ENCODE data around the gene IFNB1. TPM values are rescaled to one million over a fixed set of nuclear protein-coding genes. Genes with fewer than 3 reads are reported as not detected.

Gene IFNB1
- total RNA-seq, 1 experiment from 2014 or later, result not detected

DNA sequence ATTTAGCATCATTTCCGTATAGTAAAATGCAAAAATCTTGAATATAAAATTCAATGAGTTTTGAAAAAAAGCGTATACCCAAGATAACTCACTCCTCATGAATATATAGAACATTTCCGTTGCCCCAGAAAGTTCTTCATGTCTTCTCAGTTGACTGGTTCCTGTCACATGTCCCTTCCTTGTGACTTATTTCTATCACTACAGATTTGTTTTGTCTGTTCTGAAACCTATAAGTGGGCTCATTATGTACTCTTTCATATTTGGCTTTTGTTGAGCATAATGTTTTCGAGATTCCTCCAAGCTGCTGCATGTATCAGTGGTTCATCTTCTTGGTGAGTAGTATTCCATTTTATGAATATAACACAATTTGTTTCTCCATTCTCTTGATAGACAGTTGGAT lies 35.3 kb downstream of the IFNB1 start:
- Histone ChIP-seq H3K36me3 (ENCODE audit: insufficient read depth, low read length, poor library complexity, severe bottlenecking) (no peaks in the 10 kb centered on the region), H3K27me3 (replicated peaks; ENCODE audit: insufficient read depth, low read depth, low read length, poor library complexity) (no peaks in the 10 kb centered on the region), H3K27ac (ENCODE audit: low read depth, low read length, poor library complexity, severe bottlenecking) (no peak overlapping the region), H3K9me3 (ENCODE audit: low read depth, low read length, poor library complexity, severe bottlenecking) (no peaks in the 10 kb centered on the region), H3K4me3 (ENCODE audit: low read depth, low read length, poor library complexity, severe bottlenecking) (no peak overlapping the region), H3K4me1 (ENCODE audit: insufficient read depth, low read length, poor library complexity, severe bottlenecking) (no peaks in the 10 kb centered on the region)
- DNase-seq (ENCODE audit: low spot score), result no peak
- POLR2A ChIA-PET (ENCODE audit: low non-redundant PET), result no interaction called here
- no peak for TF ChIP-seq EZH2 (IDR thresholded peaks at IDR 0.05; ENCODE audit: borderline replicate concordance, low read depth, low read length, poor library complexity, severe bottlenecking)
- TF ChIP-seq, protein P1, sequence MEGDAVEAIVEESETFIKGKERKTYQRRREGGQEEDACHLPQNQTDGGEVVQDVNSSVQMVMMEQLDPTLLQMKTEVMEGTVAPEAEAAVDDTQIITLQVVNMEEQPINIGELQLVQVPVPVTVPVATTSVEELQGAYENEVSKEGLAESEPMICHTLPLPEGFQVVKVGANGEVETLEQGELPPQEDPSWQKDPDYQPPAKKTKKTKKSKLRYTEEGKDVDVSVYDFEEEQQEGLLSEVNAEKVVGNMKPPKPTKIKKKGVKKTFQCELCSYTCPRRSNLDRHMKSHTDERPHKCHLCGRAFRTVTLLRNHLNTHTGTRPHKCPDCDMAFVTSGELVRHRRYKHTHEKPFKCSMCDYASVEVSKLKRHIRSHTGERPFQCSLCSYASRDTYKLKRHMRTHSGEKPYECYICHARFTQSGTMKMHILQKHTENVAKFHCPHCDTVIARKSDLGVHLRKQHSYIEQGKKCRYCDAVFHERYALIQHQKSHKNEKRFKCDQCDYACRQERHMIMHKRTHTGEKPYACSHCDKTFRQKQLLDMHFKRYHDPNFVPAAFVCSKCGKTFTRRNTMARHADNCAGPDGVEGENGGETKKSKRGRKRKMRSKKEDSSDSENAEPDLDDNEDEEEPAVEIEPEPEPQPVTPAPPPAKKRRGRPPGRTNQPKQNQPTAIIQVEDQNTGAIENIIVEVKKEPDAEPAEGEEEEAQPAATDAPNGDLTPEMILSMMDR (conservative IDR thresholded peaks at IDR 0.05; ENCODE audit: low read depth, low read length), result no peak
- CTCF ChIA-PET, result no interaction called here
- intact Hi-C loops (cut with micrococcal nuclease; ENCODE audit: unreplicated experiment), result no loop called here
- BruUV-seq (replicated peaks), result no TSS peak

DNA sequence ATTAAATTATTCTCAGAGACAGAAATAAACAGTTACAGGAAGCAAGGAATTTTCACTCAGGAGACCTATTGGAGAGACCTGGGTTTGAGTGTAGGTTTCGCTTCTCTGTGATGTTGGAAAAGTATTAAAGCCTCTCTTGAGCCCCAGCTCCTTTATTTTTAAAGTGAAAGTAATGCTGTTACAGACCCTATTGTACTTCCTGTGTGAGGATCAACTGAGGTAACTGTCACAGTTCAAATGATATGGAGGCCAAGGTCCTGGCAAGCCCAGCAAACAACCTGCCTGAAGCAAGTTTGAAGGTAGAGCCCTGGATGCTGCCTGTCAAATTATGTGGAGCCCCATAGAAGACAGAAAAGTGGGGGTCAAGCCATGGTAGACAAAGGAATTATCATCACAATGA lies 38.4 kb downstream of the IFNB1 start:
- TF ChIP-seq, protein P1 (conservative IDR thresholded peaks at IDR 0.05; ENCODE audit: low read depth, low read length), result no peak
- TF ChIP-seq EZH2 (IDR thresholded peaks at IDR 0.05; ENCODE audit: borderline replicate concordance, low read depth, low read length, poor library complexity, severe bottlenecking), result no peak
- H3K36me3 ChIP-seq (ENCODE audit: insufficient read depth, low read length, poor library complexity, severe bottlenecking), result no peaks in the 10 kb centered on the region
- H3K4me3 ChIP-seq (ENCODE audit: low read depth, low read length, poor library complexity, severe bottlenecking), result no peak overlapping the region
- BruUV-seq (replicated peaks), result no TSS peak
- no peak overlapping the region for H3K27ac ChIP-seq (ENCODE audit: low read depth, low read length, poor library complexity, severe bottlenecking)
- ChIA-PET CTCF (no interaction called here), POLR2A (ENCODE audit: low non-redundant PET) (no interaction called here)
- DNase-seq (ENCODE audit: low spot score), result no peak
- no peaks in the 10 kb centered on the region for H3K27me3 ChIP-seq (replicated peaks; ENCODE audit: insufficient read depth, low read depth, low read length, poor library complexity)
- H3K4me1 ChIP-seq (ENCODE audit: insufficient read depth, low read length, poor library complexity, severe bottlenecking), result no peaks in the 10 kb centered on the region
- intact Hi-C loops (cut with micrococcal nuclease; ENCODE audit: unreplicated experiment), result no loop called here
- no peaks in the 10 kb centered on the region for H3K9me3 ChIP-seq (ENCODE audit: low read depth, low read length, poor library complexity, severe bottlenecking)

DNA sequence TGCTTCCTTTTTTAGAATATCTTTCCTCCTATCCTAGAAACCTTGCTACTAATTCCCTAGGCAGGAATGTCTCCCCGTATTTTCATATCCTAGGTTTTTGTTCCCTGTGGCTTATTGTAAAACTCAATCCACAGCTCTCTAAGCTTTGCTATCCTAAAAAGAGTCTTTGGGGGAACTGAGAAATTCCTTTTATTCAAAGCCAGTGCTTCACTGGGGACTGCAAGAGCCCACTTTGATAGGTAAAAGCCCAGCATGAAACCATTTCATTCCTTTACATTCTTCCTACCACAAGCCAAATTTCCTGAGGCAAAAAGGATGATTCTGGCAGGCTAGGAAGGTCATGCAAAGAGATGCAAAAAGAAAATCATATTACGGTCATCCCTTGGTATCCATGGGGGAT lies 40.5 kb downstream of the IFNB1 start:
- CTCF ChIA-PET, result no interaction called here
- POLR2A ChIA-PET (ENCODE audit: low non-redundant PET), result no interaction called here
- no peaks in the 10 kb centered on the region for H3K27me3 ChIP-seq (replicated peaks; ENCODE audit: insufficient read depth, low read depth, low read length, poor library complexity)
- H3K4me1 ChIP-seq (ENCODE audit: insufficient read depth, low read length, poor library complexity, severe bottlenecking), result no peaks in the 10 kb centered on the region
- H3K36me3 ChIP-seq (ENCODE audit: insufficient read depth, low read length, poor library complexity, severe bottlenecking), result no peaks in the 10 kb centered on the region
- H3K27ac ChIP-seq (ENCODE audit: low read depth, low read length, poor library complexity, severe bottlenecking), result no peak overlapping the region
- intact Hi-C loops (cut with micrococcal nuclease; ENCODE audit: unreplicated experiment), result no loop called here
- TF ChIP-seq, protein P1 (conservative IDR thresholded peaks at IDR 0.05; ENCODE audit: low read depth, low read length), result no peak
- no peak for TF ChIP-seq EZH2 (IDR thresholded peaks at IDR 0.05; ENCODE audit: borderline replicate concordance, low read depth, low read length, poor library complexity, severe bottlenecking)
- no peak overlapping the region for H3K4me3 ChIP-seq (ENCODE audit: low read depth, low read length, poor library complexity, severe bottlenecking)
- no peak for DNase-seq (ENCODE audit: low spot score)
- BruUV-seq (replicated peaks), result no TSS peak
- no peaks in the 10 kb centered on the region for H3K9me3 ChIP-seq (ENCODE audit: low read depth, low read length, poor library complexity, severe bottlenecking)

Data from A673 (cell line).